Measurements from ENCODE around the gene ANOS1.

ANOS1 gene

DNA sequence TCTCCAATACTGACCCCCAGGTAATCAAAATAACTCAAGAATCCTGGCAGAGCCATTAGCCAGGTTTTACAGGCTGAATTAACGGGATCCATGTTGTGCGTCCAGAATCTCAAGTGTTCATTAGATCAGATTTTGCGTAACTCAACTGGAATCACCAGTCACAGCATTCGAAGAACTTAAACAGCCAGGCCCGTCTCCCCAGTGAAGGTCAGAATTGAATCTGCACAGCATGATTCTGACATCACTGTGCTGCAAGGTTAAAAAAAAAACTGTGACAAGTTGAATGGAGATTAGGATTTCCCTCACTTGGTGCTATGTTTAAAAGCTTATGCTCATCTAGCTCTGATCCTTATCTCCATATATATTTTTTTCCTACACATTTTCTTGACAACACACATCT, 96.1 kb downstream of the ANOS1 start:
- Histone ChIP-seq H3K79me2 (ENCODE audit: insufficient read depth, low read length) (no peaks in the 10 kb centered on the region), H2AFZ (ENCODE audit: low read length) (no peak overlapping the region), H3K27ac (ENCODE audit: low read depth, low read length, poor library complexity, severe bottlenecking) (no peak overlapping the region), H3K4me2 (ENCODE audit: low read length) (no peak overlapping the region), H3K4me3 (ENCODE audit: low read depth, low read length, poor library complexity, severe bottlenecking) (no peak overlapping the region), H3K9ac (ENCODE audit: low read length) (no peak overlapping the region), H4K20me1 (ENCODE audit: insufficient read depth, low read length) (no peaks in the 10 kb centered on the region), H3K4me1 (ENCODE audit: insufficient read depth, low read length, severe bottlenecking) (no peaks in the 10 kb centered on the region), H3K27me3 (ENCODE audit: insufficient read depth, low read length) (no peaks in the 10 kb centered on the region), H3K9me3 (ENCODE audit: low read length) (no peaks in the 10 kb centered on the region), H3F3A (ENCODE audit: insufficient read depth, low read length) (no peaks in the 10 kb centered on the region), H3K36me3 (ENCODE audit: insufficient read depth, low read length) (no peaks in the 10 kb centered on the region), H3K9me2 (ENCODE audit: low read depth, low read length) (no peaks in the 10 kb centered on the region)
- TF ChIP-seq EZH2 (IDR thresholded peaks at IDR 0.05; ENCODE audit: borderline replicate concordance, low read length), result no peak
- TF ChIP-seq, protein P1, sequence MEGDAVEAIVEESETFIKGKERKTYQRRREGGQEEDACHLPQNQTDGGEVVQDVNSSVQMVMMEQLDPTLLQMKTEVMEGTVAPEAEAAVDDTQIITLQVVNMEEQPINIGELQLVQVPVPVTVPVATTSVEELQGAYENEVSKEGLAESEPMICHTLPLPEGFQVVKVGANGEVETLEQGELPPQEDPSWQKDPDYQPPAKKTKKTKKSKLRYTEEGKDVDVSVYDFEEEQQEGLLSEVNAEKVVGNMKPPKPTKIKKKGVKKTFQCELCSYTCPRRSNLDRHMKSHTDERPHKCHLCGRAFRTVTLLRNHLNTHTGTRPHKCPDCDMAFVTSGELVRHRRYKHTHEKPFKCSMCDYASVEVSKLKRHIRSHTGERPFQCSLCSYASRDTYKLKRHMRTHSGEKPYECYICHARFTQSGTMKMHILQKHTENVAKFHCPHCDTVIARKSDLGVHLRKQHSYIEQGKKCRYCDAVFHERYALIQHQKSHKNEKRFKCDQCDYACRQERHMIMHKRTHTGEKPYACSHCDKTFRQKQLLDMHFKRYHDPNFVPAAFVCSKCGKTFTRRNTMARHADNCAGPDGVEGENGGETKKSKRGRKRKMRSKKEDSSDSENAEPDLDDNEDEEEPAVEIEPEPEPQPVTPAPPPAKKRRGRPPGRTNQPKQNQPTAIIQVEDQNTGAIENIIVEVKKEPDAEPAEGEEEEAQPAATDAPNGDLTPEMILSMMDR (IDR thresholded peaks at IDR 0.05; ENCODE audit: low read length), result no peak

DNA sequence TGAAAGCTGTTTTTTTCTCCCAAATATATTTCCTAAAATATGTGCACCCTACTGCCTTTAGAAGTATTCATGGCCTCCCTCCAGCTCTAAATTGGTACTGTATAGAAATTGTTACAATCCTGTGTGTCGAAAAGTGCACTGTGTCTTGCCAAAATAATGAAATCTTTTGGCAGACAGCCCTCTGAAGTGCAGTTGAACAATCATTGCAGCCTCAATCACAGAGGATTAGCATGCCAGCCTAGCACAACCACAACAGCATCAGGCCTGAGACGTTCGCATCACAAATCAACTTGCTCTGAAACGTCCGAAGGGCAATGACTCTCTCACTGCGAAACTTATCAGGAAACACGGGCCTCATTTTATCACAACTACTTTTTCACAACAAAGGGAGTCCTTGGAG, 99.0 kb downstream of the ANOS1 start:
- H3K79me2 ChIP-seq (ENCODE audit: insufficient read depth, low read length), result no peaks in the 10 kb centered on the region
- H3F3A ChIP-seq (ENCODE audit: insufficient read depth, low read length), result no peaks in the 10 kb centered on the region
- H4K20me1 ChIP-seq (ENCODE audit: insufficient read depth, low read length), result no peaks in the 10 kb centered on the region
- no peak overlapping the region for H3K27ac ChIP-seq (ENCODE audit: low read depth, low read length, poor library complexity, severe bottlenecking)
- H2AFZ ChIP-seq (ENCODE audit: low read length), result no peak overlapping the region
- no peak overlapping the region for H3K4me2 ChIP-seq (ENCODE audit: low read length)
- TF ChIP-seq, protein P1 (IDR thresholded peaks at IDR 0.05; ENCODE audit: low read length), result no peak
- no peak for TF ChIP-seq EZH2 (IDR thresholded peaks at IDR 0.05; ENCODE audit: borderline replicate concordance, low read length)
- H3K36me3 ChIP-seq (ENCODE audit: insufficient read depth, low read length), result no peaks in the 10 kb centered on the region
- H3K27me3 ChIP-seq (ENCODE audit: insufficient read depth, low read length), result no peaks in the 10 kb centered on the region
- no peak overlapping the region for H3K4me3 ChIP-seq (ENCODE audit: low read depth, low read length, poor library complexity, severe bottlenecking)
- no peaks in the 10 kb centered on the region for H3K9me3 ChIP-seq (ENCODE audit: low read length)
- no peaks in the 10 kb centered on the region for H3K9me2 ChIP-seq (ENCODE audit: low read depth, low read length)
- no peaks in the 10 kb centered on the region for H3K4me1 ChIP-seq (ENCODE audit: insufficient read depth, low read length, severe bottlenecking)
- H3K9ac ChIP-seq (ENCODE audit: low read length), result no peak overlapping the region

DNA sequence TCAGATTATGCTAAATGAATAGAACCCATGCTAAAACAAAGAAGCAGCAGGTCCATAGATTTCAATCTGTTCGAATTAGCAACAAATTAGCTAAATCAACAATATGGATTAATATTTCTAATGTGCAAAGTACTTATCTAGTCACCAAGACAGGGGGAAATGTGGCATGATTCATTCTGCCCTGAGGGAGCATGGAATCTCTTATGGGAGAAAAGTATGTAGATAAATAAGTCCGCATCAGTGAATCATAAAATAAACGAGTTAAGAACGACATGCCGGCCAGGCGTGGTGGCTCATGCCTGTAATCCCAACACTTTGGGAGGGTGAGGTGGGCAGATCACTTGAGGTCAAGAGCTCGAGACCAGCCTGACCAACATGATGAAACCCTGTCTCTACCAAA, 102.1 kb downstream of the ANOS1 start:
- no peaks in the 10 kb centered on the region for H3K27me3 ChIP-seq (ENCODE audit: insufficient read depth, low read length)

More for the DNA sequence above, 102.1 kb downstream of the ANOS1 start:
- H2AFZ ChIP-seq (ENCODE audit: low read length), result no peak overlapping the region
- TF ChIP-seq EZH2 (IDR thresholded peaks at IDR 0.05; ENCODE audit: borderline replicate concordance, low read length), result no peak
- TF ChIP-seq, protein P1 (IDR thresholded peaks at IDR 0.05; ENCODE audit: low read length), result no peak
- H3K4me1 ChIP-seq (ENCODE audit: insufficient read depth, low read length, severe bottlenecking), result no peaks in the 10 kb centered on the region
- no peaks in the 10 kb centered on the region for H3K36me3 ChIP-seq (ENCODE audit: insufficient read depth, low read length)
- H3K4me2 ChIP-seq (ENCODE audit: low read length), result no peak overlapping the region
- H3K4me3 ChIP-seq (ENCODE audit: low read depth, low read length, poor library complexity, severe bottlenecking), result no peak overlapping the region
- no peak overlapping the region for H3K9ac ChIP-seq (ENCODE audit: low read length)
- no peaks in the 10 kb centered on the region for H3K9me2 ChIP-seq (ENCODE audit: low read depth, low read length)
- no peaks in the 10 kb centered on the region for H3K9me3 ChIP-seq (ENCODE audit: low read length)
- no peaks in the 10 kb centered on the region for H3F3A ChIP-seq (ENCODE audit: insufficient read depth, low read length)
- no peak overlapping the region for H3K27ac ChIP-seq (ENCODE audit: low read depth, low read length, poor library complexity, severe bottlenecking)
- H4K20me1 ChIP-seq (ENCODE audit: insufficient read depth, low read length), result no peaks in the 10 kb centered on the region
- H3K79me2 ChIP-seq (ENCODE audit: insufficient read depth, low read length), result no peaks in the 10 kb centered on the region

Data from OCI-LY1 (cell line).